WTC11 (cell line): ENCODE measurements around the gene DAPK1.

Experiments used
- CREB1 ChIP-seq: sonication (generic); formaldehyde crosslinking; IDR thresholded peaks from 2 replicates; pipeline ENCODE4 v1.8.0; 2023; ENCODE audit warnings: mild to moderate bottlenecking, missing genetic modification reagents
- CREM ChIP-seq: sonication (generic); formaldehyde crosslinking; IDR thresholded peaks from 2 replicates; pipeline ENCODE4 v1.8.1; 2022; ENCODE audit warnings: mild to moderate bottlenecking, missing genetic modification reagents, moderate library complexity
- CTCF ChIP-seq: fragments of 200-600 bp; IDR thresholded peaks from 2 replicates; pipeline ENCODE4 v1.8.0; 2022; ENCODE audit warnings: antibody characterized with exemption
- E2F1 ChIP-seq: sonication (generic); formaldehyde crosslinking; IDR thresholded peaks from 2 replicates; pipeline ENCODE4 v1.8.0; 2022; ENCODE audit warnings: mild to moderate bottlenecking, missing genetic modification reagents
- FOXP4 ChIP-seq: sonication (generic); formaldehyde crosslinking; IDR thresholded peaks from 2 replicates; pipeline ENCODE4 v1.8.0; 2022; ENCODE audit warnings: mild to moderate bottlenecking, missing genetic modification reagents
- ZNF232 ChIP-seq: sonication (generic); formaldehyde crosslinking; IDR thresholded peaks from 2 replicates; pipeline ENCODE4 v1.8.0; 2022; ENCODE audit warnings: mild to moderate bottlenecking, missing genetic modification reagents
- ZNF416 ChIP-seq: fragments of 250-450 bp; sonication (Bioruptor Pico); IDR thresholded peaks from 2 replicates; pipeline ENCODE4 v1.9.0; 2021; ENCODE audit warnings: mild to moderate bottlenecking, inconsistent platforms
- TF ChIP-seq, protein P1 (sequence below): sonication (generic); formaldehyde crosslinking; IDR thresholded peaks from 2 replicates; pipeline ENCODE4 v1.8.0; 2022; ENCODE audit warnings: mild to moderate bottlenecking, missing genetic modification reagents
- TF ChIP-seq, protein P2 (sequence below): fragments of 250-450 bp; sonication (Bioruptor Pico); IDR thresholded peaks from 2 replicates; pipeline ENCODE4 v2.1.2; 2022; ENCODE audit warnings: mild to moderate bottlenecking, moderate library complexity

DNA sequence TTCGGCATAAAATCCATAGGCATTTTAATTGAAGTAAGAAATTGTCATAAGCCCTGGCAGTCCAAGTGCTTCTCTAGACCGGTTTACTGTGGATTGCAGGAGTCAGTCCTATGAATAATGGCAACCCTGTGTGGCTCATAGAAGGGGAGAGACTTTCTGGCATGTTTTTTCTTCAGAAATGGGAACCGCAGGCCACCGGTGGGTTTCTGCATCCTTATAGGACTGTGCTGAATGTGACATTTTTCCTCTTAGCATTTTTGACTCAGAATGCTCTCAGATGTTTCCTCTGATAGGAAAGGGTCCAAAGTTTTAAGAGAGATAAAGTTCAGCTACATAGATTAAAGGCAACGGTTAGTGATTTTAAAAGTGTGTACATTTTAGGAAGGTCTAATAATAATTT is 6.3 kb downstream of the DAPK1 start:
- TF ChIP-seq CTCF (no peak), CREM (CRISPR knock-in tag) (no peak), FOXP4 (CRISPR knock-in tag) (no peak), ZNF416 (CRISPR knock-in tag) (no peak), ZNF232 (CRISPR knock-in tag) (no peak), E2F1 (CRISPR knock-in tag) (no peak), CREB1 (CRISPR knock-in tag) (no peak)
- TF ChIP-seq, protein P1, sequence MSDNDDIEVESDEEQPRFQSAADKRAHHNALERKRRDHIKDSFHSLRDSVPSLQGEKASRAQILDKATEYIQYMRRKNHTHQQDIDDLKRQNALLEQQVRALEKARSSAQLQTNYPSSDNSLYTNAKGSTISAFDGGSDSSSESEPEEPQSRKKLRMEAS (CRISPR knock-in tag) = no peak
- TF ChIP-seq, protein P2, sequence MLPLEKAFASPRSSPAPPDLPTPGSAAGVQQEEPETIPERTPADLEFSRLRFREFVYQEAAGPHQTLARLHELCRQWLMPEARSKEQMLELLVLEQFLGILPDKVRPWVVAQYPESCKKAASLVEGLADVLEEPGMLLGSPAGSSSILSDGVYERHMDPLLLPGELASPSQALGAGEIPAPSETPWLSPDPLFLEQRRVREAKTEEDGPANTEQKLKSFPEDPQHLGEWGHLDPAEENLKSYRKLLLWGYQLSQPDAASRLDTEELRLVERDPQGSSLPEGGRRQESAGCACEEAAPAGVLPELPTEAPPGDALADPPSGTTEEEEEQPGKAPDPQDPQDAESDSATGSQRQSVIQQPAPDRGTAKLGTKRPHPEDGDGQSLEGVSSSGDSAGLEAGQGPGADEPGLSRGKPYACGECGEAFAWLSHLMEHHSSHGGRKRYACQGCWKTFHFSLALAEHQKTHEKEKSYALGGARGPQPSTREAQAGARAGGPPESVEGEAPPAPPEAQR (CRISPR knock-in tag) = no peak
